HUDEP-2 (cell line): ENCODE measurements around the gene GBGT1.

Source experiments
- DNase-seq, 76 experiments: peaks; one replicate each; lab custom pipeline; 2025; ENCODE audit not compliant: unreplicated experiment in 76 of 76; lab: John Stamatoyannopoulos, UW

GBGT1 gene

DNA sequence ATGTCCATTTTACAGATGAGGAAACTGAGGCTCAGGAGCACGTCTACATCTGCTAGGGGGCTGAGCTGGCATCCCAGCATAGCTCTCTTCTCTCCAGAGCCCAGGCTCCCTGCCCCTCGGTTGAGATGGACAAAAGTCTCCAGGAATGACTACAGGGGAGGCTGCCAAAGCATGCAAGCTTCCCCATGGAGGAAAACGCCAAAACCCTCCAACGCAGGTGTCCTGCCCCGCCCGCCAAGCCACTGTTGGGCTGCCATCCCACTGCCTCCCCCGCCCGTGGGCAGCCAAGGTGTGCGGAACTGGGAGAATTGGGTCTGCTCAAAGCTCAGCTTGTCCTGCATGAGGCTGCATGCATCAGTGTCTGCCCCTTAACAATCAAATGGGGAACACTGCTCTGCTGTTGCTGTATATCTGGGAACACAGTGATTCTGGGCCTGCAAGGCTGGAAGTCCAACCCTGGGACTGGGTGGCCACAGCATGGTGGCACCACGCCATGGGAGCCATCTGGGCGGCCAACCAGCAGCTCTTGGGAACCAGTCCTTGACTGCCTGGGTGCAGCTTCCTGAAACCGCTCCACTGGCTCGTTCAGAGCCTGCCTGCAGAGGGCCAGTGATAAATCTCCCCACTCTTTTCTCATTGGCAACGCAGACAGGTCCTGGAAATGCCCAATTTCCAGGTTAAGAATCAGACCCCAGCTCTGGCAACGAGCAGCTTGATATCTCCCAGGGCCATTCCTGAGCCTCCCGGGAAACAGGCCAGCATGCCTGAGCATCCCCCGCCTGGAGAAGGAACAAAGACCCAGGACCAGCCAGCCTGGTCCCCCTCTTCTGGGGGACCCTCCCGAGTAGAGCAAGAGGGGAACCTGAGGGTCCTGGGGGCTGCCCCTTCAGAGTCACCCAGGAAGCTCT, 46.2 kb downstream of the GBGT1 start:
- peak in 3 of 76 experiments; percentile 5 to 24 (median 9) for DNase-seq

DNA sequence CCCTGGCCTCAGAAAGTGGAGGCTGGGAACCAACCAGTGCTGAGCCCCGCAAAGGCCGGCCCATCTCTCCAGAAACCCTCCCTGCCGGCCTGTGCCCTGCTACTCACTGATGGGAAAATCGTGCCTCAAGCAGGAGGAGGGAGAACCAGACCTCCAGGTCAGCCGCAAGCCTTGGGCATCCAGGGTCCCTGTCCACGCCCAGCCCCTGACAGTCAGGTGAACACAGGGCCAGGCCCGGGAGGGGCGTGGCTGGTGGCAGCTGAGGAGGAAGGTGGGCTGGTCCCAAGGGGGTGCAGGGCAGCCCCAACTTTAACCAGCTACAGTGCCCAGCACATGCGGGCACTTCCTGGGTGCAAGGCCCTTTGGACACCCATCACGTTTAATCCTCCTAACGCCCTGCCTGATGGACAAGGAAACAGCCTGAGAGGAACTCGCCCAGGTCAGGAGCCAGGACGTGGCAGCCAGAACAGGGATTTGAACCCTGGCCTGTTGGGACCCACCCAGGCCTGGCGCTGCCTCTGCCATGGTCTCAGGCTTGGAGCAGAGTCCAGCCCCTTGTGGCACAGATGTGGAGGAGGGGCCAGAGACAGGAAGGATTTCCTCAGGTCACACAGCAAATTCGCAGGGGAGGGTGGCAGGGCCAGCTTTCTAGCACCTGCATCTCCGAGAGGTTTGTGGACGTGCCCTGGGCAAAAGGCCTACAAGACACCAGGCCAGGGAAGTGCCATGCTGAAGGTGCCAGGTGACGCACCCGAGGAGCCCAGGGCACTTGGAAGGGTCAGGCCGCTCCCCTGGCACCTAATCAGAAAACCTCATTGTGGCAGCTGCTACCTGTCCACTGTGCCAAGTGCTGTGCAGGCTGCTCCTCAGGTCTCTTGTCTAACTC, 47.1 kb downstream of the GBGT1 start:
- DNase-seq, result no peak

DNA sequence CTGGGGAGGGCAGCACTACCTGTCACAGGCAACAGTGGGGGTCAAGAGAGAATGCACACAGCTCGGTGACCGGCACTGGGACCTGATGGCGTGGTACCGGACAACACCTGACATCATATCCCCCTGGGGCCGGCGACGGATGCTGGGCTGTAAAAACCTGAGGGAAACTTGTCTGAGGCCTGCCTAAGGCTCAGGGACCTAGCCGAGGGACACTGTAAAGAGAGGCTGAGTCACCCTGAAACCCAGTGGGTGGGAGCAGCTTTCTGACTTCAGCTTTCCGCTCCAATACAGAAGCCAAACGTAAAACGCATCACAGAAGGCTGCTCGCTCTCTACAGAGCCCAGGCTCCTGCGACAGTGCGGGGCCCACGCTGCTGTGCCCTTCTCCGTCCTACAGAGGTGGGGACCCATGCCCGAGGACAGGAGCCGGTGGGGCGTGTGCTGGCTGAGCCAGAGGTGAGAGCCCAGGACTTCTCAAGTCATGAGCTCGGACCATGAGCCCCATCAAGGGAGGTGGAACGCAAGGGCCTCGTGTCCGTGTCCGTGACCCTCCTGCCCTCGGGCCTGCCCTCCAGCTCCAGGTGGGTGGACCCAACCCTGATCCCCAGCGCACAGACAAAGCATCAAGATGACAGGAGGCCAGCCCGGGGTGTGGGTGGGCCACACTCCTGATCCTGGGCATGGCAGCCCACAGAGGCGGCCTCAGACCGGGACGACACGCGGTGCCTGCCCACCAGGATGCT, 47.9 kb downstream of the GBGT1 start:
- DNase-seq, result no peak

DNA sequence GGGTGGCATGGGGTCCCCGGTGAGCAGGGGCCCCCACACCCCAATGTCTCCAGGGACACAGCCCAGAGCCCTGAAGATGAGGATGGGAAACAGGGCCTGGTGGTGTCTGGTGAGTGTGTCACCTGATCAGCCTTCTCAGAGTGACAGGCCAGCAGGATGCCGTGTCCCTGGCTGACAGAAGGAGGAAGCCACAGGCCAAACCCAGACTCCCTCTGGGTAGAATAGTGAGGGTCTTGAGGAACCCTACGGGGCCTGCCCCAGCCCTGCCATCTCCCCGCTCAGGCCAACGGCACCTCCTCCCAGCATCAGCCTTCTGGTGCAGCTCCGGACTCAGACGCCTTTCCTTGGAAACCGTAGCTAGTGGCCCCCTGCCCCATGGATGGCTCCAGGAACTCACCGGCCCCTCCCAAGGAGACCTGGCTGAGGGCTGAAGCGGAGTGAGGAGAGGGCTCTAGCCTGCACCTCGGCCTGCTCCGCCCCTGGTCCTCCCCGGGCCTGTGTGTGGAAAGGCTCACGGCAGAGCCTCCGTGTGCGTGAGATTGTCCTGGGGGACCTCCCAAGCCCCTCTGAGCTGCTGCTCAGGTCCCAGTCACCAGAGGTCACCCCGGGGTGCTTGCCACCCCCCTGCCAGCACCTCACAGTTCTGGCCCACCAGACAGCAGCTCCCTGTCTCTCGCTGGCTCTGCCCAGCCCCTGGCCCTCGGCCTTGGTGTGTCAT, 48.7 kb downstream of the GBGT1 start:
- DNase-seq, result peak in 1 of 76 experiments; percentile 43

DNA sequence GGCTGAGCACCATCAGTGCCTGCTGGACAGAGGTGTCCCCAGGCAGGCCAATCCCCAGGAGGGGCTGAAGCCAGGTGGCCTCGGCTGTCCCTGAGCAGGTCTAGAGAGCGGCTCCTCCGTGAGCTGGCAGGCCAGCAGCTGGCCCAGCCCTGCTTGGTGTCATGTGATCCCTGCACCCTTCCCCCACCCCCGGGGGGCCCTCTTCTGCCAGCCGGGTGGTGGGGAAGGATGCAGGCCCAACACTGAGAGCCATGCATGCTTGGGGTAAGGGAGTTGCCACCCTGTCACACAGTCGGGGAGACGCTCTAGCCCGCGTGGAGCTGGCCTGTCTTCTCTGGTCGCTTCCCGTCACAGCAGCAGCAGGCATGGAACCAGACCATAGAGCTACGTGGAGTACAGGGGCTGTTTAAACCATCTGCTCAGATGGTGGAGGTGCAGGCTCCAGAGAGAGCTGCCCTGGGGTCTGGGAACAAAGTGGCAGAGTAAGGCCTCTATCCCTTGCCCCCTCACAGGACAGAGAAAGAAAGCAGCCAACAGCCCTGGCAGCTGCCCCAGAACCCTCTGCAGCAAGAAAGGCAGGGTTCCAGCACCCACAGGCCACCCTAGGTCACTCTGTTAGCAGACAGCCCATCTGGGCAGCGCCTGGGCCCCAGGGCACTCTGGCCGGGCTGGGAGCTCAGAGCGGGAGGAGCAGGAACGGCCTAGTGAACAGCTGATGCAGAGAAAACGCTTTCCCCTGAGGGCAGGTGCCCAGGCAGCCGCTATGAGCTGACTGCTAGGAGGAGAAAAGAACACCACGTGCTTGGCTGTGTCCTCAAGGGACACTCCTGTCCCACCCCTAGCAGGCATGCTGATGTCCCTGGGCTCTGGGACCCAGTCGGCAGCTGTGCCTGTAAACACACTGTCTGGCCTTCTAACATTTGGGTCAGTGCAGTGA, 49.5 kb downstream of the GBGT1 start:
- peak in 32 of 76 experiments; percentile 9 to 60 (median 36) for DNase-seq

DNA sequence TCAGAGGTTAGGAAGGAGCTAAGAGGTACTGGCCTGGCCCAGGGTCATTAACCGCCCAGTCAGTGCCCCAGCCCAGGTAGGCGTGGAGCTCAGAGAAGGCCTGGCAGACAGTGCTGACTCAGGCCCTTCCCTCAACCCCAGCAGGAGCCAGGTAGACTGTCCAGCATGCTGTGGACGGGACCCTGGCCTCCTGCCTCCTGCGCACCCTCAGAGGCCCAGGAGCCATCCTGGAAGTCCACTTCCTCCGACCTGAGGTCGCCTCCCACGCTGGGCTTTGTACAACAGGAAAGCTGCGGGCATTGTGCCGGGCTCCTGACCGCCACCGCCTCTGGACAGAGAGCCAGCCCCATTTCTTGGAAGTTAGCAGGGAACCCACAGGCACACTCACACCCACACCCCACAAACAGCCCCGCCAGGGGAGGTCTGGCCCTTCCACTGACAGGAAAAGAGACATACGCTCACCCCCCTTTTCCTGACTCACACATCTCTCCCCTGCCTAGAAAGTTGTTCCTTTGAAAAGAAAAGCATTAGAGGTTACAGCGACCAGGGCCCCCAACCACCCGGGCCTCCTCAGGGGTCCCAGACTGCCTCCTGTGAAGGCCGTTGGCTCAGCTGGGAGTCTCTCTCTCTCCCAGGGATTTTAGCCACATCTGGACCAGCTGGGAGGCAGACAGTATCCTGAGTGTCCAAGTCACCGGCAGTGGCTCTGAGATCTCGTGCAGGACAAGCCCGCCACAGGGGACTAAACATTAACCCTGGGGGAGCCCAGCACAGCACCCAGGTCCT, 50.4 kb downstream of the GBGT1 start:
- no peak for DNase-seq

DNA sequence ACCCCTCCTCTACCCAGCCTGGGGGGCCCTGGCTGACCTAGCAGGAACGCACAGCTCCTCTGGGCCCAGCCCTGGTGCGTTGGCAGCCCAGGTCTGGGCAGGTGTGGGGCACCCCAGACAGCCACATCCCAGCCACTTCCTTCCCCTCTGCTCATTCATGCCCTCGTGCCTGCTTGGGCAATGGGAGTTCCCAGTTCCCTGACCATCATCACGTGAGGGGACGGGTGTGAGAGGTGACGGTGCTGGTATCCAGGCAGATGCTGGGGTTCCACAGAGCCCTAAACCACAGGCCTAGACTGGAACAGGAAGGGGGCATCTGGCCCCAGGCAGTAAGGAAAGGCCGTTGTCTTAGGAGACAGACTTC, 51.1 kb downstream of the GBGT1 start:
- no peak for DNase-seq

DNA sequence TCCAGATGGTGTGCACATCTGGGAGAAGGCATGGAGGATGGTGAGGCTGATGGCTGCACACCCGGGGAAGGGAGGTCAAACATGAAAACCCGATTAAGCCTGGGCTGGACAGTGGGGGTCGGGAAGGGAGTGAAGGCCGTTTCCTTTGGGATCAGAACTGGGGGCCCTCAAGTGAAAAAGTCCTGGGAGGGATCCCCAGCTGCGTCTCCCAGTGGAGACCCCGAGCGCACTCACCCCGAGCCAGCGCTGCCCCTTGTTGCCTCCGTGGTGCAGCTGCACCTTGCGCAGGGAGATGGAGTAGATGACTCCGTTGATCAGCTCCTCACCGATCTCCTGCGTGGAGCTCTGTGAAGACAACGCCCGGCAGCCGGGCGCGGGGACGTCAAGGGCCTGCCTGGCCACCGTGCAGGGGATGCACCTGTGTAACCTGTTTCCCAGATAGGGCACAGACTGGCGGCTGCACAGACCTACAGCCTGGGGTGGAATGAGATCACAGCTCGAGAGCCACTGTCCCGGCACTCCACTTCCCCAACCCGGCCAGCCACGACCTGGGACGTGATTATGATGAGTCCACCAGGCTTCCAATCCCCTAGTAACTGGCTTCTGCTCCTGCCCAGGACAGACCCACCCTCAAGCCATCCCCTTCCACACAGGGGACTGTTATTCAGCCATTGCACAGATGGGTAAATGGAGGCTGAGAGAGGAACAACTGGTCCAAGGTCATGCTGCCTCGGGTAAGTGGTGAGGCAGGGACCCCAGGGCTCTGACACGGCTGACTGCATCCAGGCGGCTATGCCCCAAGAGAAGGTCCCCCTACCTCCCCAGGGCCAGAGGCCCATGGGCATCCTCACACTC, 51.7 kb downstream of the GBGT1 start:
- DNase-seq, result no peak

DNA sequence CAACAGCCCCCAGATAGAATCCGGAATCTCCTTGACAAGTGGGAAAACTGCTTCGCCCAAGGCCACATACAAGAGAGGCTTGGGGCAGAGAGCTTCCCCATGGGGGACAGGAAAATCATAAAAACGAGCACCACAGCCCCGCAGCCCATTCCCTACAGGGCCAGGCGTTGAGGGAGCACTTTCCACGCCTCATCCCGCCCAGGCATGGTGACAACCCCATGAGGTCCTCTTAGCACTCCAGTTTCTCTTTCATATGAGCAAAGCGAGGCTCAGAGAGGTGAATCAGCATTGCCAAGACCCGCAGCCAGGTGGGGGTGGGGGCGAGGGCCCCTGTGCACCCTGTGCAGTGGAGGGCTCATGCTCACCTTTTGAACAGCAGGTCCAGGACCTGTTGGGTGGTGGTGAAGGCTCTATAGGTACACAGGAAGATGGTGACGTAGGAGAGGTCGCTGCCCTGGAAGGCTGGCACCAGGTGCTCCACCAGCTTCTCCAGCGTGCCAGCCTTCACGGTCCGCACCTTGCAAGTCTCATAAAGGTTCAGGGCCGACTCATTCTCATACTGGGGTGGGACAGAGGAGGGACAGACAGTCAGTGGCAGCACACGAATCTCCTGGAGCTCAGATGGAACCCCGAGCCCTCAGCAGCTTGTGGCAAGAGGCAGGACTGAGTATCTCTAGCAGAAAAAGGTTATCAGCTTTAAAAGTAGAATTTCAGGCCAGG, 53.6 kb downstream of the GBGT1 start:
- no peak for DNase-seq

DNA sequence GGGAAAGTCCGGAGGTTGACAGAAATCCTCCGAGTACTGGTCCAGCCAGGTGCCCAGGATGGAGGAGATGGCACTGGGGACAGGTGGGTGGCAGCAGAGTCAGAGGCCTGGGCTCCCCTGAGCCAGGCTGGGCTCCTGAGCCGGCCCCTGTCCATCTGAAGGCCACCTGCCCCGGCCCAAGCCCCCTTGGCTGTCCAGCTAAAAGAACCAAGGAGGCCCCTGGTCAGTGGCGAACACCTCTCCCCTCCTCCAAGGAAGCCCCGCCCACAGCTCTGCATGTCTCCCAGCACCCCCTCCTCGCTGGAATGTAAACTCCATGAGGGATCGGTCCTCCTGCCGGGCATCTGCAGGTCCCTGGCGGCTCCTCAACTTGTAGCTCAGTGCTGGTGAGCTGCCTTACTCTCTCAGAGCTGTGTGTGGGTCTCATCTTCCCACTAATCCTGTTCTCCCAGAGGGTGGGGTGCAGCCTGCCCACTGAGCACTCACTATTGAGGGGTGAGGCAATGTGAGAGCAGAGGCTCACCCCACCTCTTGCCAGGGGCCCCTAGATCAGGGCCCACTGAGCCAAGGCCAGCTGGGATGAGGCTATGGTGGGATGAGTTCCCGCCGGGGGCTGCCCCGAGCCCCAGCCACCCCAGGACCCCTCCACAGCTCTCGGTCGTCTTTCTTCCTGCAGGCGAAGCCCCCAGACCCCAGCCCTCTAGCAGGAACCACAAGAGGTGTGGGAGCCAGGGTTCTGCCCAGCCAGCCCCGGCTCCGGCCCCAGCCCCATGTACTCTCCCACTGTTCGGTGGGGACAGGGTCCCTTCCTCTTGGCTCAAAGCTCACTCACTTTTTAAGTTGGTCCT, 54.7 kb downstream of the GBGT1 start:
- no peak for DNase-seq

DNA sequence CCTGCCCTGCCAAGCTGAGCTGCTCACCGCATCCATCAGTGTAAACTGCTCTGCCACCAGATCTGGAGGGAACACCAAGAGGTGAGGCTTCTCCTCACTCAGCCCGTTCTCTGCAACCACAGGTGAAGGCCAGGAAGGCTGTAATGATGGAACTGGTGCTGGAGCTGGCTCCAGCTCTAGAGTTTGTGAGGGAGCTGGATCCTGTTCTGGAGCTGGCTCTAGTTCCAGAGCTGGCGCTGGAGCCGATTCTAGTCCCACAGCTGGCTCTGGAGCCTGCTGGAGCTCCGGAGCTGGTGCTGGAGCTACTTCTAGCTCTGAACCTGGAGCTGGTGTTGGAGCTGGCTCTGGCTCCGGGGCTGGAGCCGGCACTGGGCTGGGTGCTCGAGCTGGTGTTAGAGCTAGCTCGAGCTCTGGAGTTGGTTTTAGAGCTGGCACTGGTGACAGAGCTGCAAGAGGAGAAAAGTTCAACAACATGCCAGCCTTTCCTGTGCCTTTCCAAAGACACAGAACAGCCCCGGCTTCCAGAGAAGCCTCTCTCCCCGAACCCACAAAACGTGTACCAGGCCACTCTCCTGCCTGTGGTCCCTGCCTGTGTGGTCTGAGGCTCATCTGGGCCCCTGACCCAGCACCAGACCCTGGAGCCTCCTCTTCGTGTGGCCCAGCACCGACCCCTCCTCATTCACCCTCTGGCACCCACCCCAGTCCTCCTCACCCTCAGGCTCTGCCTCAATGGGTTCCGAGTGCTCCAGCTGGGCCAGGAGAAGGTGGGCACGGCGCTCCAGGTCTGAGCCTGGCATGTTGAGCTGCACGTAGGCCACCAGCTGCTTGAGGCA, 55.5 kb downstream of the GBGT1 start:
- no peak for DNase-seq

DNA sequence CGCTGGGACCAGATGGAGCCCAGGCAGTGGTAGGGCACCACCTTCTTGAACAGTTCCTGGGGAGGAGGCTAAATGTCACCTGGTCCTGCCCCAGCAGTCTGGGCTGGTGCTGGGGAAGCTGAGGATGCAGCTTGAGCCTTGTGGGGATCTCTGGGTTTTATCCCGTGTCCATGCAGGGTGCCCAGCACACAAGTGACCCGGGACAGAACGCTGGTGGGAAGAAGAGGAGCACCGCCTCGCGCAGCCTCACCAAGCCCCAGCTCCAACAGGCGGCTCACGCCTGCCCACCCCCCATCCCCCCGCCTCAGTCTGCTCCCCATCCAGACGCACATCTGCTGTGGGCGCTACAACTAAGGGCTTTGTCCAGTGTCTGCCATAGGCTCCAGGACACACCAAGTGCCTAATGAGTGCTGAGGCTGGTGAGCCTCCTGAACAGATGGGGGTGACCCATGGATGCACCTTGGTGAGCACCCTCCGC, 56.4 kb downstream of the GBGT1 start:
- no peak for DNase-seq

DNA sequence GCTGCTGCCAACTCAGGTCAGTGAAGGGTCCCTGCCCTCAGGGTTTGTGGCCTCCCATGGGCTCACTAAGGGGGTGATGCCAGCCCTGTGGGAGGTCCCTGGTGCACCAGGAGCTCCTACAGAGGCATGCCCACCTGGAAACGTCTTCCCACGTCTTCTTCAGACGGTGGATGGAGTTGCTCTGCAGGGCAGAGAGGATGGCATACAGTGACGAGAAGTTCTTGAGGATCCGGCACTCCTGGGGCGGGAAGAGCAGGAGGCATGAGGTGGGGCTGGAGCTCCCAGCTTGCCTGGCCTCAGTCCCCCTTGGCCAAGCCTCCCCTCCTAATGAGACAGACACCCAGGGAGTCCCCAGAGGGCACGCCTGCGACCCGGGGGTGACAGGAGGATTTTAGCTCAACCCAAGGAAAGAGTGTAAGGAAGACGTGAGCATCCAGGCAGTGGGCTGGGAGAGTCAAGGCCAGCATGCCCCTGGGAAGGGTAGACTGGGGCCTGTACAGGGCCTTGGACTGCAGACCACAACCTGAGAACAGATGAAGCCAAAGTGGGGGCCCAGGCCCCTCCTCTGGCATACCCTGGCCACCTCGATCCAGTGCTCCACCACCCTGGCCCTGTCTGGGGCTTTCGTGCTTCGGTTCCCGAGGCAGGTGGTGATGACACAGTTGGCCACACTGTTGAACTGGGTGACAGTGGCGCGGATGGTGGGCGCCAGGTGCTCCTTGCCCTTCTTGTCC, 57.0 kb downstream of the GBGT1 start:
- no peak for DNase-seq

DNA sequence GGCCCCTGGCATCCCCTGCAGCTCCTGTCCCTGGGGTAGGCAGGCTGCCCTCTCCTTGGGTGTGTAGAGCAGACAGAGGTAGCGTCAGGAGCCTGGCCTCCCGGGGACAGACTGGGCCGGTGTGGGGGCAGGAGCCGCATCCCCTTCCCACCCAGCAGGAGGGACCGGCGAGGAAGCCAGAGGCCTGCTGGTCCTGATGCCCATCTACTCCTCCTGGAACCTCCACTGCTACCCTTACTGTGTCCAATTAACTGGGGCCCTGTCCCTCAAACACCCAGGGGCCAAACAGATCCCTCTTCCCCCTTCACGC, 58.3 kb downstream of the GBGT1 start:
- DNase-seq, result no peak
